ENCODE data around the gene CAMTA1.
"Not testable (repeated sequence)": the region's sequence is repeated elsewhere in the genome, so short reads cannot be mapped to it uniquely, and the experiment has no call there.

Gene CAMTA1

GRCh38 chr1:6785318-6785727 is at the start of gene CAMTA1:
Gene CAMTA1, plus strand, starts transcription at chr1:6785454. Its CDS starts 77 bp downstream, at chr1:6785531.
- DNase-seq (ENCODE audit: low spot score): no peak

GRCh38 chr1:6738987-6739676 is 46.1 kb upstream of the CAMTA1 start:
- DNase-seq (ENCODE audit: low spot score): no peak

GRCh38 chr1:6742676-6743188 is 42.5 kb upstream of the CAMTA1 start:
- not testable (repeated sequence) for DNase-seq (ENCODE audit: low spot score)

- DNase-seq (ENCODE audit: low spot score): peak; percentile 24
Observed at GRCh38 chr1:6743189-6744101, 41.8 kb upstream of the CAMTA1 start.

- no peak for DNase-seq (ENCODE audit: low spot score)
Observed at GRCh38 chr1:6745073-6745472, 40.2 kb upstream of the CAMTA1 start.

GRCh38 chr1:6747674-6748073 is 37.6 kb upstream of the CAMTA1 start:
- no peak for DNase-seq (ENCODE audit: low spot score)

- DNase-seq (ENCODE audit: low spot score): no peak
Observed at GRCh38 chr1:6750490-6750889, 34.8 kb upstream of the CAMTA1 start.

GRCh38 chr1:6753320-6754140 is 31.7 kb upstream of the CAMTA1 start:
- DNase-seq (ENCODE audit: low spot score): no peak

- DNase-seq (ENCODE audit: low spot score): no peak
Observed at GRCh38 chr1:6756457-6756856, 28.8 kb upstream of the CAMTA1 start.

GRCh38 chr1:6757719-6758435 is 27.4 kb upstream of the CAMTA1 start:
- DNase-seq (ENCODE audit: low spot score): no peak

- DNase-seq (ENCODE audit: low spot score): no peak
Observed at GRCh38 chr1:6761196-6761737, 24.0 kb upstream of the CAMTA1 start.

- DNase-seq (ENCODE audit: low spot score): no peak
Observed at GRCh38 chr1:6762060-6762459, 23.2 kb upstream of the CAMTA1 start.

GRCh38 chr1:6770751-6771440 is 14.4 kb upstream of the CAMTA1 start:
- no peak for DNase-seq (ENCODE audit: low spot score)

- DNase-seq (ENCODE audit: low spot score): no peak
Observed at GRCh38 chr1:6771441-6771769, 13.8 kb upstream of the CAMTA1 start.

- no peak for DNase-seq (ENCODE audit: low spot score)
Observed at GRCh38 chr1:6774381-6774780, 10.9 kb upstream of the CAMTA1 start.

- no peak for DNase-seq (ENCODE audit: low spot score)
Observed at GRCh38 chr1:6775261-6776043, 9.8 kb upstream of the CAMTA1 start.

GRCh38 chr1:6776389-6776788 is 8.9 kb upstream of the CAMTA1 start:
- DNase-seq (ENCODE audit: low spot score): no peak

GRCh38 chr1:6776895-6777294 is 8.4 kb upstream of the CAMTA1 start:
- DNase-seq (ENCODE audit: low spot score): no peak

GRCh38 chr1:6777813-6778212 is 7.4 kb upstream of the CAMTA1 start:
- no peak for DNase-seq (ENCODE audit: low spot score)

Measured in putamen (tissue), 1 donor.